GM18511 (cell line): ENCODE measurements around the gene CAMTA1.
"Not testable (repeated sequence)": the region's sequence is repeated elsewhere in the genome, so short reads cannot be mapped to it uniquely, and the experiment has no call there.

ENCODE experiments used
- ATAC-seq: cut with Tn5 transposase; IDR thresholded peaks from one replicate; pipeline ENCODE4 v1.9.1; 2021; ENCODE audit warnings: mild to moderate bottlenecking, moderate library complexity; ENCODE audit not compliant: unreplicated experiment

The CAMTA1 gene

GRCh38 chr1:6842301-6842700, 57.0 kb downstream of the CAMTA1 start:
- ATAC-seq, result no peak

- not testable (repeated sequence) for ATAC-seq
These were observed 60.5 kb downstream of the CAMTA1 start for GRCh38 chr1:6845786-6846185.

GRCh38 chr1:6848816-6849215, 63.6 kb downstream of the CAMTA1 start:
- ATAC-seq, result no peak

- ATAC-seq, result no peak
These were observed 65.3 kb downstream of the CAMTA1 start for GRCh38 chr1:6850537-6850936.

GRCh38 chr1:6852136-6852890, 67.1 kb downstream of the CAMTA1 start:
- no peak for ATAC-seq

- no peak for ATAC-seq
These were observed 68.9 kb downstream of the CAMTA1 start for GRCh38 chr1:6854166-6854565.

- no peak for ATAC-seq
These were observed 72.6 kb downstream of the CAMTA1 start for GRCh38 chr1:6857831-6858230.

GRCh38 chr1:6858596-6858995, 73.3 kb downstream of the CAMTA1 start:
- ATAC-seq, result no peak

GRCh38 chr1:6859415-6860343, 74.4 kb downstream of the CAMTA1 start:
- no peak for ATAC-seq

- no peak for ATAC-seq
These were observed 75.1 kb downstream of the CAMTA1 start for GRCh38 chr1:6860401-6860800.

- ATAC-seq, result no peak
These were observed 75.9 kb downstream of the CAMTA1 start for GRCh38 chr1:6861075-6861724.

GRCh38 chr1:6862906-6863305, 77.7 kb downstream of the CAMTA1 start:
- ATAC-seq, result no peak

- ATAC-seq, result no peak
These were observed 78.9 kb downstream of the CAMTA1 start for GRCh38 chr1:6864166-6864565.

GRCh38 chr1:6866825-6867224, 81.6 kb downstream of the CAMTA1 start:
- no peak for ATAC-seq

- no peak for ATAC-seq
These were observed 82.1 kb downstream of the CAMTA1 start for GRCh38 chr1:6867321-6867720.

GRCh38 chr1:6867729-6868659, 82.7 kb downstream of the CAMTA1 start:
- no peak for ATAC-seq

GRCh38 chr1:6868660-6869380, 83.6 kb downstream of the CAMTA1 start:
- no peak for ATAC-seq

- ATAC-seq, result no peak
These were observed 84.3 kb downstream of the CAMTA1 start for GRCh38 chr1:6869545-6869944.

- no peak for ATAC-seq
These were observed 84.8 kb downstream of the CAMTA1 start for GRCh38 chr1:6870086-6870485.

GRCh38 chr1:6870571-6870970, 85.3 kb downstream of the CAMTA1 start:
- no peak for ATAC-seq
